HFF-Myc (cell line): ENCODE measurements around the gene RNF126.

Experiments
- DNase-seq: peaks from one replicate; pipeline ENCODE4 v3.0.0-alpha.2; 2011; ENCODE audit warnings: low read depth; ENCODE audit errors: extremely low read depth
- H3K4me3 ChIP-seq: replicated peaks from 2 replicates; pipeline ENCODE4 v1.5.1; 2011; ENCODE audit warnings: low read depth, mild to moderate bottlenecking, control low read depth, low read length
- CTCF ChIP-seq: IDR thresholded peaks from 2 replicates; pipeline ENCODE4 v1.5.1; 2012; ENCODE audit warnings: mild to moderate bottlenecking, low read depth, low read length, control low read depth; ENCODE audit errors: missing control alignments

RNF126 gene

GRCh38 chr19:682678-683320, 19.8 kb upstream of the RNF126 start:
- DNase-seq = no peak
- H3K4me3 ChIP-seq = no peak overlapping the region
- no peak for TF ChIP-seq CTCF

- DNase-seq = no peak
- no peak for TF ChIP-seq CTCF
- peak overlapping the region; percentile 42 for H3K4me3 ChIP-seq
Measured at GRCh38 chr19:681029-682019, 18.3 kb upstream of the RNF126 start.

- no peak for TF ChIP-seq CTCF
- DNase-seq = peak; percentile 88
- peak overlapping the region; percentile 68 for H3K4me3 ChIP-seq
Measured at GRCh38 chr19:680287-681028, 17.4 kb upstream of the RNF126 start.

GRCh38 chr19:679418-680286, 16.6 kb upstream of the RNF126 start:
- no peak for DNase-seq
- peak overlapping the region; percentile 68 for H3K4me3 ChIP-seq
- TF ChIP-seq CTCF = no peak

GRCh38 chr19:678791-679388, 15.9 kb upstream of the RNF126 start:
- DNase-seq = no peak
- TF ChIP-seq CTCF = no peak
- H3K4me3 ChIP-seq = peak overlapping the region; percentile 68
